Smooth muscle cell (in vitro differentiated cells): ENCODE data around the gene ARHGAP6. TPM values are rescaled to one million over a fixed set of nuclear protein-coding genes. Genes with fewer than 3 reads are reported as not detected.

ENCODE experiments used
- DNase-seq: peaks from one replicate; lab custom pipeline; 2025; ENCODE audit not compliant: unreplicated experiment; lab: John Stamatoyannopoulos, UW
- H2AFZ ChIP-seq: fragments of 200-600 bp; sonication (generic); 2 replicates; pipeline ENCODE4 v1.6.0; 2016; ENCODE audit warnings: antibody characterized with exemption, low read depth, mild to moderate bottlenecking
- H3F3A ChIP-seq: fragments of 200-600 bp; sonication (generic); 2 replicates; pipeline ENCODE4 v1.6.0; 2017; ENCODE audit warnings: antibody characterized with exemption, low read depth
- H3K27ac ChIP-seq: fragments of 200-600 bp; sonication (generic); 2 replicates; pipeline ENCODE4 v1.5.1; 2016; ENCODE audit warnings: low read depth, mild to moderate bottlenecking
- H3K27me3 ChIP-seq: fragments of 200-600 bp; sonication (generic); 2 replicates; pipeline ENCODE4 v1.6.1; 2016; ENCODE audit warnings: low read depth, mild to moderate bottlenecking
- H3K36me3 ChIP-seq: fragments of 200-600 bp; sonication (generic); 2 replicates; pipeline ENCODE4 v1.5.1; 2016; ENCODE audit warnings: low read depth
- H3K4me1 ChIP-seq: fragments of 200-600 bp; sonication (generic); 2 replicates; pipeline ENCODE4 v1.5.1; 2016; ENCODE audit warnings: low read depth
- H3K4me2 ChIP-seq: fragments of 200-600 bp; sonication (generic); 2 replicates; pipeline ENCODE4 v1.6.0; 2016; ENCODE audit warnings: mild to moderate bottlenecking
- H3K4me3 ChIP-seq: fragments of 200-600 bp; sonication (generic); 2 replicates; pipeline ENCODE4 v1.5.1; 2016; ENCODE audit warnings: mild to moderate bottlenecking
- H3K79me2 ChIP-seq: fragments of 200-600 bp; sonication (generic); 2 replicates; pipeline ENCODE4 v1.6.0; 2016; ENCODE audit warnings: low read depth, mild to moderate bottlenecking
- H3K9ac ChIP-seq: fragments of 200-600 bp; sonication (generic); 2 replicates; pipeline ENCODE4 v1.6.0; 2016; ENCODE audit warnings: low read depth
- H3K9me3 ChIP-seq: fragments of 200-600 bp; sonication (generic); replicated peaks from 2 replicates; pipeline ENCODE4 v1.5.1; 2016; ENCODE audit warnings: low read depth
- H4K20me1 ChIP-seq: fragments of 200-600 bp; sonication (generic); 2 replicates; pipeline ENCODE4 v1.6.0; 2016; ENCODE audit warnings: low read depth
- CTCF ChIP-seq: fragments of 200-600 bp; sonication (generic); IDR thresholded peaks from 2 replicates; pipeline ENCODE4 v1.5.1; 2017; ENCODE audit warnings: borderline replicate concordance, mild to moderate bottlenecking, antibody characterized with exemption; ENCODE audit not compliant: insufficient read depth, poor library complexity, severe bottlenecking
- WGBS: methylation state at CpG from one replicate; pipeline ENCODE4 v1.1.7; 2016; ENCODE audit warnings: low lambda C conversion rate; 5-methylcytosine and 5-hydroxymethylcytosine counted together
- polyA plus RNA-seq: library from polyadenylated mRNA; unstranded; fragments of >200 nt; fragmentation: Nextera tagmentation; extraction: Ambion mirVana; gene quantifications from 2 replicates; pipeline ENCODE4 v1.2.1, GENCODE V29; 2016
- total RNA-seq: library from RNA; depleted of rRNA; stranded (reverse); fragments of >200 nt; gene quantifications from 2 replicates; pipeline ENCODE4 v1.2.3, GENCODE V29; 2014

Gene ARHGAP6
- total and polyA plus RNA-seq, 2 experiments from 2014 or later, result 0.55 to 0.90 TPM

GRCh38 chrX:11117745-11118144 is 548.0 kb downstream of the ARHGAP6 start:
- H2AFZ ChIP-seq, result no peak overlapping the region
- no peaks in the 10 kb centered on the region for H3K27me3 ChIP-seq
- no peak overlapping the region for H3K4me3 ChIP-seq
- no peak for DNase-seq
- no peaks in the 10 kb centered on the region for H3F3A ChIP-seq
- TF ChIP-seq CTCF, result no peak
- H3K4me2 ChIP-seq, result no peak overlapping the region
- H3K9me3 ChIP-seq, result no peaks in the 10 kb centered on the region
- no peak overlapping the region for H3K9ac ChIP-seq
- WGBS, result 82% methylated on average over 3 of the region's 3 CpGs
- no peaks in the 10 kb centered on the region for H3K79me2 ChIP-seq
- no peaks in the 10 kb centered on the region for H4K20me1 ChIP-seq
- H3K4me1 ChIP-seq, result no peaks in the 10 kb centered on the region
- H3K36me3 ChIP-seq, result peaks cover 12% of the 10 kb centered on the region
- no peak overlapping the region for H3K27ac ChIP-seq

- Histone ChIP-seq H2AFZ (no peak overlapping the region), H3K27me3 (no peaks in the 10 kb centered on the region), H3K4me3 (no peak overlapping the region), H3K9ac (no peak overlapping the region), H3F3A (no peaks in the 10 kb centered on the region), H3K4me2 (no peak overlapping the region), H4K20me1 (no peaks in the 10 kb centered on the region), H3K36me3 (peaks cover 10% of the 10 kb centered on the region), H3K4me1 (no peaks in the 10 kb centered on the region), H3K9me3 (no peaks in the 10 kb centered on the region), H3K79me2 (peaks cover 7% of the 10 kb centered on the region), H3K27ac (no peak overlapping the region)
- no peak for DNase-seq
- TF ChIP-seq CTCF, result no peak
These were observed 552.0 kb downstream of the ARHGAP6 start for GRCh38 chrX:11113731-11114130.

GRCh38 chrX:11111947-11112346 is 553.8 kb downstream of the ARHGAP6 start:
- Histone ChIP-seq H3K4me2 (peak overlapping the region; percentile 86), H3K27ac (peak overlapping the region; percentile 86), H3K36me3 (peaks cover 4% of the 10 kb centered on the region), H3K4me3 (peak overlapping the region; percentile 62), H3K27me3 (no peaks in the 10 kb centered on the region), H2AFZ (no peak overlapping the region), H3K79me2 (peaks cover 7% of the 10 kb centered on the region), H4K20me1 (no peaks in the 10 kb centered on the region), H3F3A (no peaks in the 10 kb centered on the region), H3K4me1 (no peaks in the 10 kb centered on the region), H3K9me3 (no peaks in the 10 kb centered on the region), H3K9ac (peak overlapping the region; percentile 93)
- no peak for TF ChIP-seq CTCF
- WGBS, result 81% methylated on average over 9 of the region's 9 CpGs
- no peak for DNase-seq

- Histone ChIP-seq H3K36me3 (no peaks in the 10 kb centered on the region), H3K9me3 (no peaks in the 10 kb centered on the region), H3K27me3 (no peaks in the 10 kb centered on the region), H3K9ac (peak within 1 kb of the TSS; percentile 93), H3K4me1 (no peaks in the 10 kb centered on the region), H2AFZ (peak within 1 kb of the TSS; percentile 70), H4K20me1 (no peaks in the 10 kb centered on the region), H3K79me2 (peaks cover 7% of the 10 kb centered on the region), H3K27ac (peak within 1 kb of the TSS; percentile 86), H3K4me2 (peak within 1 kb of the TSS; percentile 86), H3K4me3 (peak within 1 kb of the TSS; percentile 62), H3F3A (no peaks in the 10 kb centered on the region)
- 53% methylated on average over 53 of the region's 58 CpGs for WGBS
- peak; percentile 36 for DNase-seq
- TF ChIP-seq CTCF, result no peak
These were observed 554.5 kb downstream of the ARHGAP6 start, which contains the start of gene HCCS for GRCh38 chrX:11111037-11111851. Gene HCCS (plus strand): TSS chrX:11111332. CDS start chrX:11112061, 729 bp downstream.
